HG02610 (cell line): ENCODE measurements around the gene SLC22A14.

Experiments used
- ATAC-seq: cut with Tn5 transposase; IDR thresholded peaks from one replicate; pipeline ENCODE4 v1.9.1; 2021; ENCODE audit warnings: mild to moderate bottlenecking, moderate library complexity; ENCODE audit not compliant: unreplicated experiment

The SLC22A14 gene

GRCh38 chr3:38337703-38338102, 55.6 kb downstream of the SLC22A14 start:
- ATAC-seq: no peak

GRCh38 chr3:38343797-38344594, 61.9 kb downstream of the SLC22A14 start:
- ATAC-seq: no peak

- ATAC-seq: no peak
Measured at GRCh38 chr3:38345879-38346586, 63.9 kb downstream of the SLC22A14 start.

GRCh38 chr3:38346587-38347410, 64.7 kb downstream of the SLC22A14 start, which contains the start of gene XYLB:
TSS of gene XYLB (plus strand) at chr3:38346785. CDS start at chr3:38346869, 84 bp downstream.
- peak; percentile 99 for ATAC-seq

- no peak for ATAC-seq
Measured at GRCh38 chr3:38347421-38348200, 65.5 kb downstream of the SLC22A14 start.

GRCh38 chr3:38348903-38349302, 66.8 kb downstream of the SLC22A14 start:
- ATAC-seq: no peak

GRCh38 chr3:38349684-38350359, 67.7 kb downstream of the SLC22A14 start:
- ATAC-seq: no peak

GRCh38 chr3:38353151-38353550, 71.1 kb downstream of the SLC22A14 start:
- ATAC-seq: no peak

GRCh38 chr3:38354588-38355330, 72.7 kb downstream of the SLC22A14 start:
- ATAC-seq: no peak

- ATAC-seq: no peak
Measured at GRCh38 chr3:38359038-38359437, 76.9 kb downstream of the SLC22A14 start.

- ATAC-seq: no peak
Measured at GRCh38 chr3:38360345-38360744, 78.3 kb downstream of the SLC22A14 start.

GRCh38 chr3:38361496-38361895, 79.4 kb downstream of the SLC22A14 start:
- ATAC-seq: no peak

- ATAC-seq: no peak
Measured at GRCh38 chr3:38362825-38363224, 80.7 kb downstream of the SLC22A14 start.

GRCh38 chr3:38364721-38365400, 82.8 kb downstream of the SLC22A14 start:
- ATAC-seq: no peak

GRCh38 chr3:38365469-38366062, 83.5 kb downstream of the SLC22A14 start:
- no peak for ATAC-seq

GRCh38 chr3:38366082-38366481, 84.0 kb downstream of the SLC22A14 start:
- ATAC-seq: no peak

- ATAC-seq: no peak
Measured at GRCh38 chr3:38367779-38368178, 85.7 kb downstream of the SLC22A14 start.
